NCI-H1105 treated with DMSO at 0.1 percent for 48 hours (cell line): ENCODE results near the gene LUC7L.
"Not testable (repeated sequence)": the region's sequence is repeated elsewhere in the genome, so short reads cannot be mapped to it uniquely, and the experiment has no call there.

Experiments used
- DNase-seq: peaks from one replicate; lab custom pipeline; 2025; lab: John Stamatoyannopoulos, UW

LUC7L gene

DNA sequence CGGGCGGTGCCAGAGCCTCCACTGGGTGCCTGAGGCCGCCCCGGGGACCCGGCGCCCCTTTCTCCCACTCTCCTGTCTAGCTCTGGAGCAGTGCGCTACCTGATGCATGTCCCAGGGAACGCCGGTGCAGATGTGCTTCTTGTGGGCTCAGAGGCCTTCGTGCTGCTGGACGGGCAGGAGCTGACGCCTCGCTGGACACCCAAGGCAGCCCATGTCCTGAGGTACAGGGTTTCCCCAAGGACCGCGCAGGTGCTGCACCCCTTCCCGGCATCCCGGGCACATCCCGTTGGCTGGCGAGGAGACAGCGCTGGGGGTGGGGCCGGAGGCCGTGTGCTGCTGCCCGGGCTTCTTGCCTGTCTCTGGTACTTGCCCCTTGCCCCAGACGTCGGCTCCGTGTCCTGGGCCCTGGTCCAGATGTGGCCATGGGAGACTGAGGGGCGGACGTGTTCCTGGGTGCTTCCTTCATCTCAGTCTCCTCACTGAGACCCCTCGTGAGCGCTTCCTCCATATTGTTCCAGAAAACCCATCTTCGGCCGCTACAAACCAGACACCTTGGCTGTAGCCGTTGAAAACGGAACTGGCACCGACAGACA lies 34.0 kb upstream of the LUC7L start:
- DNase-seq: no peak

- no peak for DNase-seq
These were observed 33.0 kb upstream of the LUC7L start for GRCh38 chr16:262121-262745.

DNA sequence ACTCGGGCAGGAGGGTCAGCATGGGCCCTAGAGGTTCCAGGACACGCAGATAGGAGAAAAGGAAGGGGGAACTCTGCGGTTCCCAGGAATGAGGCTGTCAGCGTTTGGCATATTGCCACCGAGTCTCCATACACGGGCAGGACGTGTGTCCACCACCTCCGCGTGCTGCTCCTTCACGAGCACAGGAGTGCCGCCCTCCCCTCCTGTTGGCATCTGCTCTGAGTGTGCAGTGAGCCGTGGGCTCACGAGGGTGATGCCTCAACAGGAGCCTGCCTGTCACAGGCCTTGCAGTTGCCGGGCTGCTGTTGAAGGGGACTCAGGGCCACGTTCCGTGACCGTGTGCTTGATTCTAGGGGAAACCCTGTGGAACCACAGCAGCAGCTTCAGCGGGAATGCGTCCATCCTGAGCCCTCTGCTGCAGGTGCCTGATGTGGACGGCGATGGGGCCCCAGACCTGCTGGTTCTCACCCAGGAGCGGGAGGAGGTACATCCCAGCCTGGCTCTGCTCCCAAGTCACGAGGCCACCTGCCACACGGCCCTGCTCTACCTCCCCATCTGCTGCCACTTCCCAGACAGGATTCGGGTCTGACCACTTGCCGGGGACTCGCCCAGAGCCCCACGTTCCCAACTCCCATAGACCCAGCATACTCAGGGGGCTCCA lies 31.9 kb upstream of the LUC7L start:
- no peak for DNase-seq

GRCh38 chr16:260326-260725 lies 31.1 kb upstream of the LUC7L start:
- no peak for DNase-seq

DNA sequence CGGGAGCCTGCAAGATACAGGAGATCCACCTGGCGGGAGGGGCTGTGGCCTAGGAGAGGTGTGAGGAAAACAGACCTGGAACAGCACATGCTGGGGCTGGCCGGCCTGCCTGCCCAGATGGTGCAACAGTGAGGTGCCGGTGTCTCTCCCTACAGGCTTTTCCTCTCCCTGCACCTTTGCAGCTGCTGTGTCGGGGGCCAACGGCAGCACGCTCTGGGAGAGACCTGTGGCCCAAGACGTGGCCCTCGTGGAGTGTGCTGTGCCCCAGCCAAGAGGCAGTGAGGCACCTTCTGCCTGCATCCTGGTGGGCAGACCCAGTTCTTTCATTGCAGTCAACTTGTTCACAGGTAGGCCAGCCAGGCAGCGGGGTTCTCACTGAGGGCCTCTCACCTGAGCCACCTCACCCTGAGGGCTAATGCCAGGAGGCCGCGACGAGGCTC lies 30.6 kb upstream of the LUC7L start:
- no peak for DNase-seq

- DNase-seq: no peak
These were observed 30.0 kb upstream of the LUC7L start for GRCh38 chr16:259226-259625.

- not testable (repeated sequence) for DNase-seq
These were observed 28.8 kb upstream of the LUC7L start for GRCh38 chr16:258091-258490.

DNA sequence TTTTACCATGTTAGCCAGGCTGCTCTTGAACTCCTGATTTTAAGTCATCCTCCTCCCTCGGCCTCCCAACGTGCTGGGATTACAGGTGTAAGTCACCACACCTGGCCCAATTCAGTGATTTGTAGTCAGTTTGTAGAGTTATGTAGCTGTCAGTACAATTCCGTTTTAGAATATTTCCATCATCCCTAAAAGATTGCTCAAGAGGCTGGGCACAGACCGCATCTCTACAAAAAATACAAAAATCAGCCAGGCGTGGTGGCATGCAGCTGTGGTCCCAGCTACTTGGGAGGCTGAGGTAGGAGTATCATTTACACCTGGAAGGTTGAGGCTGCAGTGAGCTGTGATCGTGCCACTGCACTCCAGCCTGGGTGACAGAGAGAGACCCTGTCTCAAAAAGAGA lies 25.9 kb upstream of the LUC7L start:
- DNase-seq: no peak

GRCh38 chr16:254461-254860 lies 25.2 kb upstream of the LUC7L start:
- DNase-seq: no peak

DNA sequence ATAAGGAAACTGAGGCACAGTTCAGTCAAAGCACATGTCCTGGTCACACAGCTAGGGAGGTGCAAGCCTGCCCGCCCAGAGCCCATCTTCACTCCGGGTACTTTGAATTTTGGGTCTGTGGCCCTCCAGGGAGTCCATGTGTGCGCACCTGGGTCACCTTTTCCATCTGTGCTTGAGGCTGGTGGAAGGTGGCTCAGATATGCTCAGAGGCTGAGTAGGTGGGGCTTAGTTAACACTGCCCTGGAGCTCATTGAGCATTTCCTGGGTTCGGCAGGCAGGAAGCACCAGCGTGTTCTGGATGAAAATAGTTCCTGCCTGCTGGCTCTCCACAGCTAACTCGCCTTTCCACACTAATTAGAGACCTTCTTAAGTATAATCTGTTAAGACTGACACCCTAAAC lies 24.6 kb upstream of the LUC7L start:
- no peak for DNase-seq

DNA sequence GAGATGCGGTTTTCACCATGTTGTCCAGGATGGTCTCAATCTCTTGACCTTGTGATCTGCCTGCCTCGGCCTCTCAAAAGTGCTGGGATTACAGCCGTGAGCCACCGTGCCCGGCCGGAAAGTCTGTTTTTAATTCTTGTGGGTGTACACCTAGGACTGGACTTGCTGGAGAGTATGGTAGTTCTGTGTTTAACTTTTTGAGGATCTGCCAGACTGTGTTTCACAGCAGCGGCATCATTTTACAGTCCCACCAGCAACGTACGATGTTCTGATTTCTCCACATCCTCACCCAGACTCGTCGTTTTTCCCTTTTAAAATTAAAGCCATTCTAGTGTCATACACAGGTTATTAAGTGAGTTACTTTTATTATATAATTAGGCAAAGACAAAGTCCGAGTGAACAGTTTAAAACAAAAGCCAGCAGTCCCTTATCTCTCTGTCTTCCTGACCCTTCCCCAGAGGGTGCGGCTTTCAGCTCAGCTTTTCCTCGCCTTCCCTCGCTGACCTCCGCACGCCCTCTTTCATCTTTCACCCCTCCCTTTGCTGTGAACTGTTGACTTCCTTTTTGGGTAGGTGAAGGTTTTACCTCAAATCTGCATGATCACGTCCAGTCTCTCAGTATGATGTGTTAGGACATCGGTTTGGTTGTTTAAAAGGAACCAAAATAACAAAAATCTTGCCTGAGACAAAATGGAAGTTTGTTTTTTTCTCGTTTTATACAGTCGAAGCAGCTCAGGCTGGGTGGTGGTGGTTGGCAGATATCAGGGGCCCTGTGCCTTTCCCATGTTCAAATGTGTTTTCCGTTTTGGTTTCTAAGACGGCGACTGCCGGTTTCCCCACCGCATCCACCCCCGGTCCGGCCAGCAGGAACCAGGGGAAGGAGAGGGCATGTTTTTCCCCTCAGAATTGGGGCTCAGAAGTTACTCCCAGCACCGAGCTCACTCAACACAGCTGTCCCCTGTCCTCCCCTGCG lies 23.4 kb upstream of the LUC7L start:
- DNase-seq: no peak

GRCh38 chr16:249431-249830 lies 20.2 kb upstream of the LUC7L start:
- no peak for DNase-seq

DNA sequence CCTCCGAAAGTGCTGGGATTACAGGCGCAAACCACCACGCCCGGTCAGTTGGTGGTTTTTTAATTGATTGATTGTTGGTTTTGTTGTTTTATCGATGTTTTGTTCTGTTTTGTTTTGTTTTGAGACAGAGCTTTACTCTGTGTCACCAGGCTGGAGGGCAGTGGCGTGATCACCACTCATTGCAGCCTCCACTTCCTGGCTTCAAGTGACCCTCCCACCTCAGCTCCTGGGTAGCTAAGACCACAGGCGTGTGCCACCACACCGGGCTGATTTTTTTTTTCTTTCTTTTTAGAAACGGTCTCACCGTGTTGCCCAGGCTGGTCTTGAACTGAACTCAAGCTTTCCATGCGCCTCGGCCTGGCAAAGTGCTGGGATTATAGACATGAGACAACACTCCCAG lies 17.8 kb upstream of the LUC7L start:
- DNase-seq: no peak

GRCh38 chr16:245105-245504 lies 15.9 kb upstream of the LUC7L start:
- DNase-seq: no peak

GRCh38 chr16:243348-243747 lies 14.1 kb upstream of the LUC7L start:
- no peak for DNase-seq

DNA sequence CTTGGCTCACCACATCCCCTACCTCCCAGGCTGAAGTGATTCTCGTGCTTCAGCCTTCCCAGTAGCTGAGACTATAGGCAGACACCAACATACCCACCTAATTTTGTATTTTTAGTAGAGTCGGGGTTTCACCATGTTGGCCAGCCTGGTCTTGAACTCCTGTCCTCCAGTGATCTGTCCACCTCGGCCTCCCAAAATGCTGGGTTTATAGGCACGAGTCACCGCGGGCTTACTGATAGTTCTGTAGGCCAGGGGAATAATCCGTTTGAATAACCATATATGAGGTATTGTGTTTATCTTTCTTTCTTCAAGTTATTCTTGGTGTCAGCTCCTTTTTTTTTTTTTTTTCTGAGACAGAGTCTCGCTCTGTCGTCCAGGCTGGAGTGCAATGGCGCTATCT lies 13.0 kb upstream of the LUC7L start:
- DNase-seq: no peak

GRCh38 chr16:240559-240958 lies 11.3 kb upstream of the LUC7L start:
- no peak for DNase-seq

DNA sequence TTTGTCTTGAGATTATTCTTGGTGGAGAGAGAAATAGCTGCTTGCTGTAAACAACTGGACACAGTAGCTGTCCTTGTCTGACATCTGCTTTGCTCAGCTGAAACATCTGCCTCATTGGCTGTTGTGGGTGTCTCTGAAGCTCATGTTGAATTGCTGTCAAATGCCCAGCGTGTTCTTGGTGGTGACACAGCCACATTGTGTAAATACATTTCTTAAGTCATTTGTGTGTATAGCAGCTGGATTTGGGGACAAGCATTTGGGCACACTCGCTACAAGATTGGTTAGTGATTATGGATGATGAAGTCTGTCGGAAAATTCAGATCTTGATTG lies 10.7 kb upstream of the LUC7L start:
- DNase-seq: no peak

- peak; percentile 80 for DNase-seq
These were observed 5.4 kb upstream of the LUC7L start, which contains the start of gene FAM234A for GRCh38 chr16:234468-235305. TSS of gene FAM234A (plus strand) at chr16:234821. CDS start at chr16:254414, 19,593 bp downstream.

GRCh38 chr16:230949-231348 lies 1.7 kb upstream of the LUC7L start:
- DNase-seq: no peak

DNA sequence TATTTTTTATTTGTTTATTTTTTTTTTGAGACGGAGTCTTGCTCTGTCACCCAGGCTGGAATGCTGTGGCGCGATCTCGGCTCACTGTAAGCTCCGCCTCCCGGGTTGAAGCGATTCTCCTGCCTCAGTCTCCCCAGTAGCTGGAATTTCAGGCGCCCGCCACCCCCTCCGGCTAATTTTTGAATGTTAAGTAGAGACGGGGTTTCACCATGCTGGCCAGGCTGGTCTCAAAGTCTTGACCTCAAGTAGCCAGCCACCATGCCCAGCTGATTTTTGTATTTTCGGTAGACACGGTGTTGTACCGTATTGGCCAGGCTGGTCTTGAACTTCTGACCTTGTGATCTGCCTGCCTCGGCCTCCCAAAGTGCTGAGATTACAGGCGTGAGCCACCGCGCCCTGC lies 1.1 kb upstream of the LUC7L start:
- not testable (repeated sequence) for DNase-seq
